ENCODE data around the gene DLL3. TPM values are rescaled to one million over a fixed set of nuclear protein-coding genes. Genes with fewer than 3 reads are reported as not detected.
A peak's percentile ranks its signal among the peaks of the same experiment; 100 is the strongest.

DLL3 gene
- total and polyA plus RNA-seq, 11 donors, result not detected

DNA sequence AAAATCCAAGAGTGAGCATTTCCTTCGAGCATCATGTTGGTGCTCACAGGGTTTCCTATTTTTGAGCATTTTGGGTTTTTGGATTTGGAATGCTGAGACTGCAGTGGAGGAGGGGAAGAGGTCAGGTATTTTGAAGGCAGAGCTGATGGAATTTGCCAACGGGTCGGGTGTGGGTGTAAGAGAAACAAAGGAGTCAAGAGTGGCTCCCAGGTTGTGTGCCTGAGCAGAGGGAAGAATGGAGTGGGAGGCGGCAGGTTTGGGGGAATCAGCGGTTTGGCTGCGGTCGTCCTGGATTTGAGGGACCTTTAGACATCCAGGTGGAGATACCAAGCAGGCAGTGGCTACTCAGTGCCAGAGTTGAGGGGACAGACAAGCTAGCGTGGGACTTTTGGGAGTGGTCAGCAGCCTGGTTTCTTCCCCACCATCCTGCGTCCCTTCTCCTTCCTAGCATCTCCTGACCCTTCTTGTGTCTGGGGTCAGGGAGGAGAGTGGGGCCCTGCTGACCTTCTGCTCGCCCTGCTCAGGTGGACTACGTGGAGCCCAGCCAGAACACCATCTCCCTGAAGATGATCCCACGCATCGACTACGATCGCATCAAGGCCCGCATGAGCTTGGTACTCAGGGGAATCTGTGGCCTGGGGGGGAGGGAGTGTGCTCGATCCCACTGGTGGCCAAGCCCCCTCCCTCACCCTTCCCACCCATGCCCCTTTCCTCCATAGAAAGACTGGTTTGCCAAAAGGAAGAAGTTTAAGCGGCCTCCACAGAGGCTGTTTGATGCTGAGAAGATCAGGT is 32.6 kb upstream of the DLL3 start:
- H3K9me3 ChIP-seq, result no peaks in the 10 kb centered on the region
- H3K27me3 ChIP-seq, result no peaks in the 10 kb centered on the region
- TF ChIP-seq, protein P1, sequence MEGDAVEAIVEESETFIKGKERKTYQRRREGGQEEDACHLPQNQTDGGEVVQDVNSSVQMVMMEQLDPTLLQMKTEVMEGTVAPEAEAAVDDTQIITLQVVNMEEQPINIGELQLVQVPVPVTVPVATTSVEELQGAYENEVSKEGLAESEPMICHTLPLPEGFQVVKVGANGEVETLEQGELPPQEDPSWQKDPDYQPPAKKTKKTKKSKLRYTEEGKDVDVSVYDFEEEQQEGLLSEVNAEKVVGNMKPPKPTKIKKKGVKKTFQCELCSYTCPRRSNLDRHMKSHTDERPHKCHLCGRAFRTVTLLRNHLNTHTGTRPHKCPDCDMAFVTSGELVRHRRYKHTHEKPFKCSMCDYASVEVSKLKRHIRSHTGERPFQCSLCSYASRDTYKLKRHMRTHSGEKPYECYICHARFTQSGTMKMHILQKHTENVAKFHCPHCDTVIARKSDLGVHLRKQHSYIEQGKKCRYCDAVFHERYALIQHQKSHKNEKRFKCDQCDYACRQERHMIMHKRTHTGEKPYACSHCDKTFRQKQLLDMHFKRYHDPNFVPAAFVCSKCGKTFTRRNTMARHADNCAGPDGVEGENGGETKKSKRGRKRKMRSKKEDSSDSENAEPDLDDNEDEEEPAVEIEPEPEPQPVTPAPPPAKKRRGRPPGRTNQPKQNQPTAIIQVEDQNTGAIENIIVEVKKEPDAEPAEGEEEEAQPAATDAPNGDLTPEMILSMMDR (IDR thresholded peaks at IDR 0.05), result no peak
- TF ChIP-seq POLR2A (IDR thresholded peaks at IDR 0.05), result no peak
- ATAC-seq, result peak in 1 of 4 donors; percentile 30
- 94 to 96% (median 95%) methylated on average over 18 of the region's 18 CpGs for WGBS, 4 donors
- H3K27ac ChIP-seq, result no peak overlapping the region
- no peak for DNase-seq
- no peaks in the 10 kb centered on the region for H3K4me1 ChIP-seq
- intact Hi-C loops (cut with DNase I), result no loop called here
- peaks cover 0 to 98% (median 88%) of the 10 kb centered on the region in 9 donors for H3K36me3 ChIP-seq
- no peak overlapping the region for H3K4me3 ChIP-seq

DNA sequence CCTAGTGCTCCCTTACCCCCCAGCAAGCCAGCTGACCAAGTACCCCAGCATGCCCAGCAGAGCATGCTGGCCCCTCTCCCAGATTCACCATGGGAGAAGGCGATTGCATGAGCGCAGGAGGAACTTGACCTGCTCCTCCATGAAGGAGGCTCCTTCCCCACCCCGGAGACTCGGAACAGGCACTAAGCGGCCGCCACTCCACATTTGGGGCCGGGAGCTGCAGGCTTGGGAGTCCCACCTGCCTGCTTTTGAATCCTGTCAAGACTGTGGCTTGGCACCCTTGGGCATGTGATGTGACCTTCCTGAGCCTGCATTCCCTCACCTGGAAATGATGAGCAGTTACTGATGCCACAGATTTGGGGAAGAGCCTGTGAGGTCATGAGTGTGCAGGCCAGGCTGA is 30.8 kb upstream of the DLL3 start:
- WGBS, 4 donors, result 92 to 100% (median 94%) methylated on average over 3 to 7 of the region's 7 CpGs
- intact Hi-C loops (cut with DNase I), result no loop called here
- no peak for TF ChIP-seq POLR2A (IDR thresholded peaks at IDR 0.05)
- TF ChIP-seq, protein P1 (IDR thresholded peaks at IDR 0.05), result no peak
- no peaks in the 10 kb centered on the region for H3K27me3 ChIP-seq
- no peaks in the 10 kb centered on the region for H3K4me1 ChIP-seq
- H3K9me3 ChIP-seq, result no peaks in the 10 kb centered on the region
- H3K4me3 ChIP-seq, result no peak overlapping the region
- ATAC-seq (no peak), DNase-seq (no peak)
- H3K27ac ChIP-seq, result no peak overlapping the region
- H3K36me3 ChIP-seq, result peaks cover 0 to 100% (median 99%) of the 10 kb centered on the region in 9 donors

DNA sequence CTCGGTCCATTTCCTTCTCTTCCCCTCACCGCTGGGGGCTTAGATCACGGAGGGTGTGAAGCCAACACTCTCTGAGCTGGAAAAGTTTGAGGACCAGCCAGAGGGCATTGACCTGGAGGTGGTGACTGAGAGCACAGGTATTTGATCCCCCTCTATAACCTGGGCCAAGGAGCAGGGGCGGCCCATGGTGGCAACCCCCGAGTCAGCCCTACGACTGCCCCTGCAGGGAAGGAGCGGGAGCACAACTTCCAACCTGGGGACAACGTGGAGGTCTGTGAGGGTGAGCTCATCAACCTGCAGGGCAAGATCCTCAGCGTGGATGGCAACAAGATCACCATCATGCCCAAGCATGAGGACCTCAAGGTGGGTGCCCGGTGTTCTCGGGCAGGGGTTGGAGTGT is 29.7 kb upstream of the DLL3 start:
- WGBS, 4 donors, result 81 to 92% (median 91%) methylated on average over 4 to 11 of the region's 11 CpGs

DNA sequence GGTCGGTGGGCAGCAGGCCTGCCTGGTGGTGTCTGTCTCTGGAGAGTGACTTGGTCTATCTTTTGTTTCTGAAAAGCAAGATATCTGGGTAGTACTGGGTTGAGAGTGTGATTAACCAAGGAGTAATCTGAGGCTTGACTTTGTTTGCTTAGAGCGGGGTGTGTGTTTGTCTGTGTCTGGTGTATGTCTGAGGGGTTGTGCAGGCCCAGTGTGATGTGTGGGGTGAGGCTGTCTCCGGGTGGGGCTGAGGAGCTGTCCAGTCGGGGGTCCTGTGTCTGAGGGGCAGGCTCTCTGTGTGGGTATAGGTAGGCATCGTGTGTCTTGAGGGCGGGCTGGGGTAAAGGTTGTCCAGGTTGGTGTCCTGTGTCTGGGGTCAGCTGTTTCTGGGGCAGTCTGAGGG is 29.2 kb upstream of the DLL3 start:
- H3K36me3 ChIP-seq, result peaks cover 2 to 100% (median 99%) of the 10 kb centered on the region in 9 donors
- DNase-seq (no peak), ATAC-seq (no peak)
- intact Hi-C loops (cut with DNase I), result no loop called here
- H3K27ac ChIP-seq, result no peak overlapping the region
- WGBS, 4 donors, result 89 to 92% (median 90%) methylated on average over 6 of the region's 6 CpGs
- no peak for TF ChIP-seq POLR2A (IDR thresholded peaks at IDR 0.05)
- TF ChIP-seq, protein P1 (IDR thresholded peaks at IDR 0.05), result no peak
- no peaks in the 10 kb centered on the region for H3K4me1 ChIP-seq
- H3K4me3 ChIP-seq, result no peak overlapping the region
- no peaks in the 10 kb centered on the region for H3K9me3 ChIP-seq
- no peaks in the 10 kb centered on the region for H3K27me3 ChIP-seq

More for the DNA sequence above, 29.7 kb upstream of the DLL3 start:
- TF ChIP-seq, protein P1 (IDR thresholded peaks at IDR 0.05), result no peak
- TF ChIP-seq POLR2A (IDR thresholded peaks at IDR 0.05), result no peak
- Histone ChIP-seq H3K4me3 (no peak overlapping the region), H3K4me1 (no peaks in the 10 kb centered on the region), H3K27ac (no peak overlapping the region), H3K9me3 (no peaks in the 10 kb centered on the region), H3K36me3 (peaks cover 2 to 100% (median 100%) of the 10 kb centered on the region in 9 donors), H3K27me3 (no peaks in the 10 kb centered on the region)
- DNase-seq (no peak), ATAC-seq (no peak)
- intact Hi-C loops (cut with DNase I), result no loop called here

All from heart left ventricle (tissue), 16 donors.